NCI-H1048 (cell line): ENCODE results near the gene GPX4.

ENCODE experiments used
- DNase-seq: peaks from one replicate; lab custom pipeline; 2025; lab: John Stamatoyannopoulos, UW

The GPX4 gene

GRCh38 chr19:1102407-1103131, 1.2 kb upstream of the GPX4 start:
- no peak for DNase-seq

GRCh38 chr19:1103132-1103707, 574 bp upstream of the GPX4 start:
- DNase-seq = no peak

- DNase-seq = peak; percentile 51
These were observed 665 bp downstream of the GPX4 start for GRCh38 chr19:1104311-1105007.

GRCh38 chr19:1105008-1105872, 1.4 kb downstream of the GPX4 start:
- DNase-seq = no peak

GRCh38 chr19:1105873-1106840, 2.4 kb downstream of the GPX4 start:
- no peak for DNase-seq

- no peak for DNase-seq
These were observed 3.3 kb downstream of the GPX4 start for GRCh38 chr19:1106841-1107660.

- DNase-seq = no peak
These were observed 4.0 kb downstream of the GPX4 start for GRCh38 chr19:1107661-1108261.

GRCh38 chr19:1108291-1109031, 4.7 kb downstream of the GPX4 start:
- DNase-seq = no peak

GRCh38 chr19:1109032-1109551, 5.3 kb downstream of the GPX4 start:
- DNase-seq = no peak

GRCh38 chr19:1109697-1110671, 6.2 kb downstream of the GPX4 start:
- no peak for DNase-seq

GRCh38 chr19:1110809-1111640, 7.2 kb downstream of the GPX4 start:
- DNase-seq = no peak

- no peak for DNase-seq
These were observed 8.0 kb downstream of the GPX4 start for GRCh38 chr19:1111641-1112267.

GRCh38 chr19:1112268-1113029, 8.7 kb downstream of the GPX4 start:
- DNase-seq = no peak

- peak; percentile 65 for DNase-seq
These were observed 9.5 kb downstream of the GPX4 start for GRCh38 chr19:1113030-1113985.
